Right atrium auricular region (tissue), 2 donors: ENCODE data around the gene MAPK4. TPM values are rescaled to one million over a fixed set of nuclear protein-coding genes. Genes with fewer than 3 reads are reported as not detected.

ENCODE experiments used
- DNase-seq: peaks from one replicate; pipeline ENCODE4 v3.0.0-alpha.2; 2019; ENCODE audit warnings: low spot score
- H3K27ac ChIP-seq, 2 donors: fragments of 200-600 bp; sonication (generic); 1 replicate in 1 of 2; 2 replicates in 1 of 2; pipeline ENCODE4 v1.5.1; 2016 to 2019
- H3K27me3 ChIP-seq, 2 donors: fragments of 200-600 bp; sonication (generic); one replicate each; pipeline versions ENCODE4 v1.5.1 to v1.6.0; 2017 to 2019
- H3K36me3 ChIP-seq: fragments of 200-600 bp; sonication (generic); one replicate; pipeline ENCODE4 v1.5.1; 2016
- H3K4me1 ChIP-seq, 2 donors: fragments of 200-600 bp; sonication (generic); one replicate each; pipeline versions ENCODE4 v1.5.1 to v1.6.0; 2017 to 2019
- H3K4me3 ChIP-seq, 2 donors: fragments of 200-600 bp; sonication (generic); 1 replicate in 1 of 2; 2 replicates in 1 of 2; pipeline ENCODE4 v1.5.1; 2017 to 2019; ENCODE audit warnings: mild to moderate bottlenecking in 1 of 2, moderate library complexity in 1 of 2
- H3K9me3 ChIP-seq, 2 donors: fragments of 200-600 bp; sonication (generic); one replicate each; pipeline ENCODE4 v1.5.1; 2019
- total RNA-seq, 2 donors: library from RNA; depleted of rRNA; stranded (reverse); fragments of >200 nt; gene quantifications; one replicate each; pipeline ENCODE4 v1.1.0, GENCODE V29; 2016
- TF ChIP-seq, protein P1 (sequence below), 2 donors: fragments of 200-600 bp; sonication (generic); IDR thresholded peaks; one replicate each; pipeline ENCODE4 v1.5.1; 2019; ENCODE audit warnings: antibody characterized with exemption in 2 of 2

MAPK4 gene
- total RNA-seq, 2 donors from 2014 or later: 17.9 to 101 TPM

DNA sequence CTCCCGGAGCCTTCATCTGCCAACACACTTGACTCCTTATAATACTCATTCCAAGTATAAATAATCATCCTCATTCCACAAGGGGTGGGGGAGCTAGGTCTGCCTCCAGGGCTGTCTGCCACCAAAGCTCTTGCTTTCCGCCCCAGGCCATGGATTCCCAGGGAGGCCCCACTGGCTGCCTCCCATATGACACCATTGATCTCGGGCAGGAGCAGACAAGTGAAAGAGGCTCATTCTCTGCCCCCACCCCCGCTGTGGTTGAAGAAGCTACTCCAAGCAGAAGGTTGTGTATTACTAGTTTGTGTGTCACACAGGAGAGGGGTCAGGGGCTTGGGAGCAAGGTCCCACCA lies 160.4 kb downstream of the MAPK4 start:
- TF ChIP-seq, protein P1, sequence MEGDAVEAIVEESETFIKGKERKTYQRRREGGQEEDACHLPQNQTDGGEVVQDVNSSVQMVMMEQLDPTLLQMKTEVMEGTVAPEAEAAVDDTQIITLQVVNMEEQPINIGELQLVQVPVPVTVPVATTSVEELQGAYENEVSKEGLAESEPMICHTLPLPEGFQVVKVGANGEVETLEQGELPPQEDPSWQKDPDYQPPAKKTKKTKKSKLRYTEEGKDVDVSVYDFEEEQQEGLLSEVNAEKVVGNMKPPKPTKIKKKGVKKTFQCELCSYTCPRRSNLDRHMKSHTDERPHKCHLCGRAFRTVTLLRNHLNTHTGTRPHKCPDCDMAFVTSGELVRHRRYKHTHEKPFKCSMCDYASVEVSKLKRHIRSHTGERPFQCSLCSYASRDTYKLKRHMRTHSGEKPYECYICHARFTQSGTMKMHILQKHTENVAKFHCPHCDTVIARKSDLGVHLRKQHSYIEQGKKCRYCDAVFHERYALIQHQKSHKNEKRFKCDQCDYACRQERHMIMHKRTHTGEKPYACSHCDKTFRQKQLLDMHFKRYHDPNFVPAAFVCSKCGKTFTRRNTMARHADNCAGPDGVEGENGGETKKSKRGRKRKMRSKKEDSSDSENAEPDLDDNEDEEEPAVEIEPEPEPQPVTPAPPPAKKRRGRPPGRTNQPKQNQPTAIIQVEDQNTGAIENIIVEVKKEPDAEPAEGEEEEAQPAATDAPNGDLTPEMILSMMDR (IDR thresholded peaks at IDR 0.05): no peak
- Histone ChIP-seq H3K27ac (no peak overlapping the region), H3K27me3 (no peaks in the 10 kb centered on the region), H3K9me3 (no peaks in the 10 kb centered on the region), H3K4me3 (no peak overlapping the region), H3K36me3 (peaks cover 7% of the 10 kb centered on the region), H3K4me1 (peaks cover 0 to 21% of the 10 kb centered on the region in 2 donors)
- DNase-seq: no peak

DNA sequence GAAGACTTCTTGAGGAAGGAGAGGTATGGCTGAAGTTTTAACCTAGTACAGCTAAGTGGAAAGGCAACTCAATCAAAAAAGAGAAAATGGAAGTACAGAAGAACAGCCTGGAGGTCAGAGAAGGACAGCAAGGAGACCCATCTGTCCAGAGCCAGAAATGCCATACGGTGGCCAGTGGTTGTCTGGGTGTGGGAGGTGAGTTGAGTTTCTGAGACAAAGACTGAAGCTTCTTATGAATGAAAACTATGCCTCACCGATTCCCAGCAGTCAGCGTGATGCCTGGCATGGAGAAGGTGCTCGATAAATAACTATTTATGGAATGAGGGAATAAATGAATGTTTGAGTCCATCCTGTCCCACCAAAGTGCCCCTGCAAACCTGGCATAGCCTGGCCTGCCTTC lies 161.1 kb downstream of the MAPK4 start:
- peaks cover under 1% of the 10 kb centered on the region for H3K36me3 ChIP-seq
- TF ChIP-seq, protein P1 (IDR thresholded peaks at IDR 0.05): no peak
- H3K27me3 ChIP-seq: no peaks in the 10 kb centered on the region
- H3K4me3 ChIP-seq: no peak overlapping the region
- DNase-seq: no peak
- no peaks in the 10 kb centered on the region for H3K9me3 ChIP-seq
- peaks cover 0 to 21% of the 10 kb centered on the region in 2 donors for H3K4me1 ChIP-seq
- no peak overlapping the region for H3K27ac ChIP-seq

GRCh38 chr18:50721451-50722120 lies 161.7 kb downstream of the MAPK4 start:
- peaks cover 0 to 21% of the 10 kb centered on the region in 2 donors for H3K4me1 ChIP-seq
- no peaks in the 10 kb centered on the region for H3K36me3 ChIP-seq
- H3K9me3 ChIP-seq: no peaks in the 10 kb centered on the region
- H3K4me3 ChIP-seq: no peak overlapping the region
- TF ChIP-seq, protein P1 (IDR thresholded peaks at IDR 0.05): no peak
- no peak for DNase-seq
- H3K27ac ChIP-seq: no peak overlapping the region
- no peaks in the 10 kb centered on the region for H3K27me3 ChIP-seq

GRCh38 chr18:50722311-50722710 lies 162.4 kb downstream of the MAPK4 start:
- Histone ChIP-seq H3K27me3 (no peaks in the 10 kb centered on the region), H3K4me3 (no peak overlapping the region), H3K36me3 (no peaks in the 10 kb centered on the region), H3K9me3 (no peaks in the 10 kb centered on the region), H3K27ac (no peak overlapping the region), H3K4me1 (peaks cover 0 to 26% of the 10 kb centered on the region in 2 donors)
- TF ChIP-seq, protein P1 (IDR thresholded peaks at IDR 0.05): no peak
- no peak for DNase-seq

DNA sequence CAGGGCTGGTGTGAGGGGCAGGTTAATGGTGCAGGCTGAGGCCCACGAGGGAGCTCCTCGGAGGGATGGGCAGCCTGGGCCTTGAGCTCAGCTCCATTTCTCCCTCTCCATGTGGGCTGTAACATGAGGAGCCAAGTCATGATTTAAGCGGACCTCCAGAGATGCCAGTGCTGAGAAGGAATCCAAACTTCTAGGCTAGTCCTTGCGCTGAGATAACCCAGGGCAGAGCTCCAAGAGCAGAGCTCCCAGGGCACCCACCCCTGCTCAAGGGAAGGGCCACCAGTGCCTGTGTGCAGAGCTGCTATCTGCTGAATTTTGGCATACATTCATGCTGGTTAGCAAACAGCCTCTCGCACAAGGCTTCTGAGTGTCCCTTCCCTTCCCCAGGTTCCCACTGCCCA lies 164.9 kb downstream of the MAPK4 start:
- H3K9me3 ChIP-seq: no peaks in the 10 kb centered on the region
- H3K4me3 ChIP-seq: no peak overlapping the region
- peak overlapping the region in 1 of 2 donors; percentile 76 for H3K27ac ChIP-seq
- DNase-seq: no peak
- TF ChIP-seq, protein P1 (IDR thresholded peaks at IDR 0.05): no peak
- no peaks in the 10 kb centered on the region for H3K36me3 ChIP-seq
- no peaks in the 10 kb centered on the region for H3K27me3 ChIP-seq
- H3K4me1 ChIP-seq: peaks cover 0 to 32% of the 10 kb centered on the region in 2 donors
